Epithelial cell of proximal tubule (primary cell): ENCODE data around the gene PCNX2. TPM values are rescaled to one million over a fixed set of nuclear protein-coding genes. Genes with fewer than 3 reads are reported as not detected.

Experiments
- DNase-seq: peaks from one replicate; pipeline ENCODE4 v3.0.0-alpha.2; 2011; ENCODE audit warnings: low read depth
- H3K4me3 ChIP-seq: 2 replicates; pipeline ENCODE4 v1.5.1; 2011; ENCODE audit warnings: low read depth, mild to moderate bottlenecking, low read length
- CTCF ChIP-seq: conservative IDR thresholded peaks from 2 replicates; pipeline ENCODE4 v1.5.1; 2012; ENCODE audit warnings: low read depth, mild to moderate bottlenecking, low read length
- total RNA-seq: library from RNA; depleted of rRNA; stranded (reverse); fragments of >200 nt; gene quantifications from 2 replicates; pipeline ENCODE4 v1.2.3, GENCODE V29; 2015

Gene PCNX2
- total RNA-seq, 1 donor from 2014 or later = 11.4 TPM

GRCh38 chr1:232980986-232981560 lies 314.5 kb downstream of the PCNX2 start:
- DNase-seq = no peak
- no peak overlapping the region for H3K4me3 ChIP-seq
- no peak for TF ChIP-seq CTCF

- DNase-seq = no peak
- no peak for TF ChIP-seq CTCF
- no peak overlapping the region for H3K4me3 ChIP-seq
Observed at GRCh38 chr1:232980355-232980978, 315.1 kb downstream of the PCNX2 start.

- no peak for TF ChIP-seq CTCF
- no peak overlapping the region for H3K4me3 ChIP-seq
- no peak for DNase-seq
Observed at GRCh38 chr1:232979558-232979957, 316.0 kb downstream of the PCNX2 start.

GRCh38 chr1:232978815-232979214 lies 316.7 kb downstream of the PCNX2 start:
- no peak overlapping the region for H3K4me3 ChIP-seq
- TF ChIP-seq CTCF = no peak
- DNase-seq = no peak

GRCh38 chr1:232978091-232978634 lies 317.4 kb downstream of the PCNX2 start:
- TF ChIP-seq CTCF = no peak
- no peak overlapping the region for H3K4me3 ChIP-seq
- DNase-seq = no peak

- no peak overlapping the region for H3K4me3 ChIP-seq
- DNase-seq = no peak
- no peak for TF ChIP-seq CTCF
Observed at GRCh38 chr1:232974971-232975370, 320.6 kb downstream of the PCNX2 start.
